Measurements from ENCODE around the gene ETNK1.

ETNK1 gene

DNA sequence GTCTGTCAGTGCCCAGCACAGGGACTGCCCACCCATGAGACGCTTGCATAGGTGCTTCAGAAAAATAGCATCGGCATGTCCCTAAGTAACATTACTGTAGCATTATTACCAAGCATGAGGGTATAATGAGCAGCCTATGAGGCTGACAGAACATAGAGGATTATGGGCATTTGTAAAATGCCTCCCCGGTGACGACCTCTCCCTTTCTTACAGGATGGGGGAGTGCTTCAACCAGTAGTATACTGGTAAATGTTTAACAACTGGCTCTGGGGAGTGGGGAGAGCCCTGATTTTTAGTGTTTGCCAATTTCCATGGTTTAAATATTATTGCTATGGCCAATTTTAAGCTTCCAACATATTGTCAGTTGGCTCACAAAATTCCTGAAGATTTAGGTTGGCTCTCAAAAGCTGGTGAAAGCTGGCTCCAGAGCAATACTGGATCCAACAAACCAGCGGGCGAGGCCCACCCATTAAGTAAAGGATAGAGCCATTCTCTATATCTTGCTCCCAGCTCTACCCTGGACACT is 104.5 kb downstream of the ETNK1 start:
- Histone ChIP-seq H3K9me3 (ENCODE audit: low read length) (no peaks in the 10 kb centered on the region), H3K4me1 (ENCODE audit: insufficient read depth, low read length, severe bottlenecking) (no peaks in the 10 kb centered on the region), H3K36me3 (ENCODE audit: insufficient read depth, low read length) (no peaks in the 10 kb centered on the region), H3K27me3 (ENCODE audit: insufficient read depth, low read length) (no peaks in the 10 kb centered on the region), H4K20me1 (ENCODE audit: insufficient read depth, low read length) (no peaks in the 10 kb centered on the region), H3K79me2 (ENCODE audit: insufficient read depth, low read length) (no peaks in the 10 kb centered on the region), H3K4me3 (ENCODE audit: low read depth, low read length, poor library complexity, severe bottlenecking) (no peak overlapping the region), H2AFZ (ENCODE audit: low read length) (no peak overlapping the region), H3K4me2 (ENCODE audit: low read length) (no peak overlapping the region), H3F3A (ENCODE audit: insufficient read depth, low read length) (no peaks in the 10 kb centered on the region), H3K9me2 (ENCODE audit: low read depth, low read length) (no peaks in the 10 kb centered on the region), H3K27ac (ENCODE audit: low read depth, low read length, poor library complexity, severe bottlenecking) (no peak overlapping the region), H3K9ac (ENCODE audit: low read length) (no peak overlapping the region)
- TF ChIP-seq, protein P1, sequence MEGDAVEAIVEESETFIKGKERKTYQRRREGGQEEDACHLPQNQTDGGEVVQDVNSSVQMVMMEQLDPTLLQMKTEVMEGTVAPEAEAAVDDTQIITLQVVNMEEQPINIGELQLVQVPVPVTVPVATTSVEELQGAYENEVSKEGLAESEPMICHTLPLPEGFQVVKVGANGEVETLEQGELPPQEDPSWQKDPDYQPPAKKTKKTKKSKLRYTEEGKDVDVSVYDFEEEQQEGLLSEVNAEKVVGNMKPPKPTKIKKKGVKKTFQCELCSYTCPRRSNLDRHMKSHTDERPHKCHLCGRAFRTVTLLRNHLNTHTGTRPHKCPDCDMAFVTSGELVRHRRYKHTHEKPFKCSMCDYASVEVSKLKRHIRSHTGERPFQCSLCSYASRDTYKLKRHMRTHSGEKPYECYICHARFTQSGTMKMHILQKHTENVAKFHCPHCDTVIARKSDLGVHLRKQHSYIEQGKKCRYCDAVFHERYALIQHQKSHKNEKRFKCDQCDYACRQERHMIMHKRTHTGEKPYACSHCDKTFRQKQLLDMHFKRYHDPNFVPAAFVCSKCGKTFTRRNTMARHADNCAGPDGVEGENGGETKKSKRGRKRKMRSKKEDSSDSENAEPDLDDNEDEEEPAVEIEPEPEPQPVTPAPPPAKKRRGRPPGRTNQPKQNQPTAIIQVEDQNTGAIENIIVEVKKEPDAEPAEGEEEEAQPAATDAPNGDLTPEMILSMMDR (IDR thresholded peaks at IDR 0.05; ENCODE audit: low read length): no peak
- TF ChIP-seq EZH2 (IDR thresholded peaks at IDR 0.05; ENCODE audit: borderline replicate concordance, low read length): no peak

DNA sequence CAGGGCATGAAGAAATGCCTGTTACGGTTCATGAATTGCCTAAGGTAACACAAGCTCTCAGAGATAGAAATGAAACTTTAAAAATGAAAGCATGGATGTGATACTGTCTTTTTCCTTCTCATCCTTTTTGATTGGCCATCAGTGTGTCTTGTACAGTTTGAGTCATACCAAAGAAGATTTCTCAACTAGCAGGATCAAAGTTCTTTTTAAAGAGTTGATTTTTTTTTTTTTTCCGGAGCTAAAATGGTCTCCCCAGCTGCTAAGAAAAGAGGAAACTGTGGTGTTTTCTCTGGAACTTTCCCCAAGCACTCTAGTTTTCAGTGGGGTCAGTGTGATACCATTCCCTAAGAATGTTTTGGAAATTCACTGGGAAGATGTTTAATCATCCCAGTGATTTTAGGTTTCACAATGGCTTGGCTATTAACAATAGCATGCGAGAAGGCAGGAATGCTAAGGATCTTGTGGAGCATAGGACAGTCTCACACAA is 105.0 kb downstream of the ETNK1 start:
- no peaks in the 10 kb centered on the region for H4K20me1 ChIP-seq (ENCODE audit: insufficient read depth, low read length)
- H3F3A ChIP-seq (ENCODE audit: insufficient read depth, low read length): no peaks in the 10 kb centered on the region
- H3K9me3 ChIP-seq (ENCODE audit: low read length): no peaks in the 10 kb centered on the region
- TF ChIP-seq EZH2 (IDR thresholded peaks at IDR 0.05; ENCODE audit: borderline replicate concordance, low read length): no peak
- TF ChIP-seq, protein P1 (IDR thresholded peaks at IDR 0.05; ENCODE audit: low read length): no peak
- no peaks in the 10 kb centered on the region for H3K27me3 ChIP-seq (ENCODE audit: insufficient read depth, low read length)
- no peaks in the 10 kb centered on the region for H3K79me2 ChIP-seq (ENCODE audit: insufficient read depth, low read length)
- no peak overlapping the region for H3K4me3 ChIP-seq (ENCODE audit: low read depth, low read length, poor library complexity, severe bottlenecking)
- no peak overlapping the region for H3K27ac ChIP-seq (ENCODE audit: low read depth, low read length, poor library complexity, severe bottlenecking)
- no peaks in the 10 kb centered on the region for H3K4me1 ChIP-seq (ENCODE audit: insufficient read depth, low read length, severe bottlenecking)
- H3K36me3 ChIP-seq (ENCODE audit: insufficient read depth, low read length): no peaks in the 10 kb centered on the region
- no peaks in the 10 kb centered on the region for H3K9me2 ChIP-seq (ENCODE audit: low read depth, low read length)
- no peak overlapping the region for H3K4me2 ChIP-seq (ENCODE audit: low read length)
- H2AFZ ChIP-seq (ENCODE audit: low read length): no peak overlapping the region
- H3K9ac ChIP-seq (ENCODE audit: low read length): no peak overlapping the region

DNA sequence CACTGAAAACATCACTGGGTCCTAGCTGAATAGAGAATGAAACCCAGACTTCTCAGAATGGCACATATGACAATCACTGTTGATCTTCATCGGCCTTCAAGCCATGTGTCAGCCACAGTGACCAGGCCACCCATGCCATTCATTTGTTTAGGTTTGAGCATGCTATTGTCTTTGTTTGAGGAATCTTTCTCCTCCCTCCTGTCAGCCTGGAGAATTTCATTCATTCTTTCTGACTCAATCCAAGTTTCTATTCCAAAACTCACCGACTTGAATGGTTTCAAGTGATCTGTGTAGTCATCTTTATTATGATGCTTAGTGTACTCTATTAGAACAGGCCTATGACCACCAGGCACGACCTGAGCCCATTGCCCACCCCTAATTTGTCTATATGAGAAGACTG is 106.3 kb downstream of the ETNK1 start:
- no peak overlapping the region for H3K4me3 ChIP-seq (ENCODE audit: low read depth, low read length, poor library complexity, severe bottlenecking)
- no peak overlapping the region for H2AFZ ChIP-seq (ENCODE audit: low read length)
- no peak for TF ChIP-seq EZH2 (IDR thresholded peaks at IDR 0.05; ENCODE audit: borderline replicate concordance, low read length)
- TF ChIP-seq, protein P1 (IDR thresholded peaks at IDR 0.05; ENCODE audit: low read length): no peak
- H3K4me1 ChIP-seq (ENCODE audit: insufficient read depth, low read length, severe bottlenecking): no peaks in the 10 kb centered on the region
- no peaks in the 10 kb centered on the region for H3K9me3 ChIP-seq (ENCODE audit: low read length)
- H3K27ac ChIP-seq (ENCODE audit: low read depth, low read length, poor library complexity, severe bottlenecking): no peak overlapping the region
- H3K27me3 ChIP-seq (ENCODE audit: insufficient read depth, low read length): no peaks in the 10 kb centered on the region
- H3K9me2 ChIP-seq (ENCODE audit: low read depth, low read length): no peaks in the 10 kb centered on the region
- no peaks in the 10 kb centered on the region for H3F3A ChIP-seq (ENCODE audit: insufficient read depth, low read length)
- H3K9ac ChIP-seq (ENCODE audit: low read length): no peak overlapping the region
- no peak overlapping the region for H3K4me2 ChIP-seq (ENCODE audit: low read length)
- no peaks in the 10 kb centered on the region for H3K79me2 ChIP-seq (ENCODE audit: insufficient read depth, low read length)
- H3K36me3 ChIP-seq (ENCODE audit: insufficient read depth, low read length): no peaks in the 10 kb centered on the region
- H4K20me1 ChIP-seq (ENCODE audit: insufficient read depth, low read length): no peaks in the 10 kb centered on the region
